Omental fat pad (tissue), 4 donors: ENCODE measurements around the gene MED29. TPM values are rescaled to one million over a fixed set of nuclear protein-coding genes. Genes with fewer than 3 reads are reported as not detected.

Experiments used
- ATAC-seq: fragments of 150-250 bp; one replicate; pipeline ENCODE4 v1.9.1; 2016; ENCODE audit warnings: mild to moderate bottlenecking, moderate library complexity; ENCODE audit not compliant: low FRiP score
- DNase-seq: peaks from one replicate; pipeline ENCODE4 v3.0.0-alpha.2; 2019; ENCODE audit warnings: low spot score
- CTCF ChIP-seq, 3 donors: fragments of 450-650 bp; IDR thresholded peaks; one replicate each; pipeline ENCODE4 v1.5.1; 2016 to 2017; ENCODE audit warnings: antibody characterized with exemption in 3 of 3, mild to moderate bottlenecking in 3 of 3, moderate library complexity in 2 of 3
- total RNA-seq, 4 donors: library from RNA; depleted of rRNA; stranded (reverse); fragments of >200 nt; gene quantifications; one replicate each; pipeline ENCODE4 v1.1.0, GENCODE V29; 2016

Gene MED29
- total RNA-seq, 4 donors from 2014 or later, result 24.5 to 41.3 (median 32.5) TPM

GRCh38 chr19:39350156-39350555, 41.0 kb upstream of the MED29 start:
- TF ChIP-seq CTCF (IDR thresholded peaks at IDR 0.05), result no peak
- ATAC-seq (no peak), DNase-seq (no peak)

GRCh38 chr19:39351537-39352064, 39.6 kb upstream of the MED29 start:
- DNase-seq (no peak), ATAC-seq (no peak)
- no peak for TF ChIP-seq CTCF (IDR thresholded peaks at IDR 0.05)

- TF ChIP-seq CTCF (IDR thresholded peaks at IDR 0.05), result no peak
- DNase-seq (no peak), ATAC-seq (no peak)
Measured at GRCh38 chr19:39352381-39353255, 38.6 kb upstream of the MED29 start.

- DNase-seq, result no peak
- no peak for TF ChIP-seq CTCF (IDR thresholded peaks at IDR 0.05)
- ATAC-seq, result no peak
Measured at GRCh38 chr19:39355253-39355652, 35.9 kb upstream of the MED29 start.

GRCh38 chr19:39356073-39356472, 35.1 kb upstream of the MED29 start:
- ATAC-seq, result no peak
- DNase-seq, result no peak
- TF ChIP-seq CTCF (IDR thresholded peaks at IDR 0.05), result no peak

GRCh38 chr19:39356647-39357046, 34.5 kb upstream of the MED29 start:
- DNase-seq, result no peak
- no peak for ATAC-seq
- TF ChIP-seq CTCF (IDR thresholded peaks at IDR 0.05), result no peak

GRCh38 chr19:39359026-39359425, 32.2 kb upstream of the MED29 start:
- ATAC-seq (no peak), DNase-seq (no peak)
- no peak for TF ChIP-seq CTCF (IDR thresholded peaks at IDR 0.05)
